IMR-90 (cell line): ENCODE data around the gene SLIT3. TPM values are rescaled to one million over a fixed set of nuclear protein-coding genes. Genes with fewer than 3 reads are reported as not detected.

Source experiments
- ATAC-seq: fragments of 200-7000 bp; cut with Tn5 transposase; 2 replicates; pipeline ENCODE4 v1.9.1; 2020; ENCODE audit warnings: low read depth, mild to moderate bottlenecking, moderate library complexity
- BruUV-seq: library from RNA; stranded (reverse); fragments of 400-500 nt; replicated peaks from 2 replicates; lab custom pipeline; 2021; lab: Mats Ljungman, UMichigan
- CTCF ChIA-PET: fragments of 300-600 bp; formaldehyde crosslinking; extraction: SDS; loops from one replicate; lab custom pipeline; 2021; ENCODE audit warnings: antibody characterized with exemption; lab: Yijun Ruan, JAX
- POLR2A ChIA-PET: fragments of 300-600 bp; sonication (Branson Sonifier 250); formaldehyde crosslinking; loops from one replicate; lab custom pipeline; 2022; ENCODE audit warnings: antibody characterized with exemption; ENCODE audit not compliant: unreplicated experiment; lab: Charles Lee
- DNase-seq: peaks from one replicate; pipeline ENCODE4 v3.0.0; 2013
- H2AFZ ChIP-seq: replicated peaks from 2 replicates; pipeline ENCODE3; 2013; ENCODE audit warnings: low read length, mild to moderate bottlenecking; ENCODE audit not compliant: poor library complexity
- H2AK5ac ChIP-seq: 2 replicates; pipeline ENCODE4 v1.6.1; 2013; ENCODE audit warnings: low read depth, low read length, inconsistent platforms
- H2AK9ac ChIP-seq: replicated peaks from 2 replicates; pipeline ENCODE3; 2013; ENCODE audit warnings: mild to moderate bottlenecking, low read depth, low read length, moderate library complexity; ENCODE audit not compliant: poor library complexity
- H2BK120ac ChIP-seq: 2 replicates; pipeline ENCODE4 v1.6.1; 2013; ENCODE audit warnings: low read depth, low read length, inconsistent platforms
- H2BK15ac ChIP-seq: 3 replicates; pipeline ENCODE4 v1.6.1; 2013; ENCODE audit warnings: low read depth, low read length, inconsistent platforms
- H2BK20ac ChIP-seq: 2 replicates; pipeline ENCODE4 v1.6.1; 2013; ENCODE audit warnings: low read depth, mild to moderate bottlenecking, inconsistent platforms, low read length, moderate library complexity
- H2BK5ac ChIP-seq: 2 replicates; pipeline ENCODE4 v1.6.1; 2013; ENCODE audit warnings: mild to moderate bottlenecking, low read depth, low read length, inconsistent platforms; ENCODE audit not compliant: poor library complexity, severe bottlenecking
- H3K14ac ChIP-seq: replicated peaks from 2 replicates; pipeline ENCODE4 v1.6.1; 2013; ENCODE audit warnings: low read depth, low read length, inconsistent platforms
- H3K18ac ChIP-seq: 2 replicates; pipeline ENCODE4 v1.6.1; 2013; ENCODE audit warnings: low read depth, low read length, control low read depth
- H3K23ac ChIP-seq: 2 replicates; pipeline ENCODE4 v1.6.1; 2013; ENCODE audit warnings: low read depth, low read length, inconsistent platforms
- H3K27ac ChIP-seq: 2 replicates; pipeline ENCODE4 v1.5.1; 2013; ENCODE audit warnings: mild to moderate bottlenecking, control low read depth, low read length; ENCODE audit not compliant: insufficient read depth
- H3K27me3 ChIP-seq: 2 replicates; pipeline ENCODE4 v1.6.1; 2013; ENCODE audit warnings: low read length; ENCODE audit not compliant: control insufficient read depth, insufficient read depth
- H3K36me3 ChIP-seq: 2 replicates; pipeline ENCODE4 v1.6.1; 2013; ENCODE audit warnings: low read length, mixed read lengths; ENCODE audit not compliant: control insufficient read depth, insufficient read depth
- H3K4ac ChIP-seq: 2 replicates; pipeline ENCODE4 v1.6.1; 2013; ENCODE audit warnings: low read depth, low read length, inconsistent platforms
- H3K4me1 ChIP-seq: 2 replicates; pipeline ENCODE4 v1.6.1; 2013; ENCODE audit warnings: low read length, mixed read lengths; ENCODE audit not compliant: control insufficient read depth, insufficient read depth
- H3K4me2 ChIP-seq: 2 replicates; pipeline ENCODE4 v1.6.1; 2013; ENCODE audit warnings: low read depth, mild to moderate bottlenecking, control low read depth, low read length, moderate library complexity
- H3K4me3 ChIP-seq: 2 replicates; pipeline ENCODE4 v1.5.1; 2013; ENCODE audit warnings: low read depth, mild to moderate bottlenecking, control low read depth, low read length, moderate library complexity; ENCODE audit not compliant: insufficient read depth
- H3K56ac ChIP-seq: 2 replicates; pipeline ENCODE4 v1.6.1; 2013; ENCODE audit warnings: low read length, inconsistent platforms; ENCODE audit not compliant: insufficient read depth; ENCODE audit errors: extremely low read depth
- H3K79me1 ChIP-seq, 2 experiments: 2 replicates each; pipeline ENCODE4 v1.6.1; 2013; ENCODE audit warnings: low read length in 2 of 2, inconsistent platforms in 1 of 2, low read depth in 1 of 2
- H3K9ac ChIP-seq: 2 replicates; pipeline ENCODE4 v1.6.1; 2013; ENCODE audit warnings: low read depth, low read length, control low read depth
- H3K9me1 ChIP-seq: 2 replicates; pipeline ENCODE4 v1.6.1; 2013; ENCODE audit warnings: low read length, inconsistent platforms; ENCODE audit not compliant: insufficient read depth
- H3K9me3 ChIP-seq: 2 replicates; pipeline ENCODE4 v1.6.1; 2013; ENCODE audit warnings: low read length; ENCODE audit not compliant: control insufficient read depth, insufficient read depth
- H4K20me1 ChIP-seq: 2 replicates; pipeline ENCODE4 v1.6.1; 2013; ENCODE audit warnings: low read length, inconsistent platforms; ENCODE audit not compliant: insufficient read depth
- H4K5ac ChIP-seq: 2 replicates; pipeline ENCODE4 v1.6.1; 2013; ENCODE audit warnings: mild to moderate bottlenecking, low read depth, low read length, control low read depth
- H4K8ac ChIP-seq, 2 experiments: 2 replicates each; pipeline ENCODE4 v1.6.1; 2013; ENCODE audit warnings: low read depth in 2 of 2, low read length in 2 of 2, control low read depth in 1 of 2, inconsistent platforms in 1 of 2
- H4K91ac ChIP-seq: 2 replicates; pipeline ENCODE4 v1.6.1; 2013; ENCODE audit warnings: low read depth, low read length, inconsistent platforms; ENCODE audit not compliant: insufficient read depth
- BHLHE40 ChIP-seq: fragments of 150-350 bp; IDR thresholded peaks from 2 replicates; pipeline ENCODE4 v1.6.1; 2016; ENCODE audit warnings: mild to moderate bottlenecking, low read depth, low read length
- CEBPB ChIP-seq: IDR thresholded peaks from 2 replicates; pipeline ENCODE4 v1.6.1; 2012; ENCODE audit warnings: low read depth, low read length, improper control_type of control experiment
- CHD1 ChIP-seq: IDR thresholded peaks from 2 replicates; pipeline ENCODE4 v1.6.1; 2012; ENCODE audit warnings: low read depth, low read length, improper control_type of control experiment
- MAFK ChIP-seq: IDR thresholded peaks from 2 replicates; pipeline ENCODE4 v1.6.1; 2012; ENCODE audit warnings: low read depth, low read length, improper control_type of control experiment
- POLR2A ChIP-seq: IDR thresholded peaks from 2 replicates; pipeline ENCODE4 v1.6.1; 2012; ENCODE audit warnings: mild to moderate bottlenecking, low read depth, low read length
- RAD21 ChIP-seq: IDR thresholded peaks from 2 replicates; pipeline ENCODE4 v1.6.1; 2012; ENCODE audit warnings: low read length, improper control_type of control experiment
- SMC3 ChIP-seq: fragments of 150-350 bp; IDR thresholded peaks from 2 replicates; pipeline ENCODE4 v1.6.1; 2016; ENCODE audit warnings: low read depth, mild to moderate bottlenecking, antibody characterized with exemption, low read length, moderate library complexity
- WGBS, 2 experiments: methylation state at CpG; one replicate each; pipeline versions ENCODE4 v1.1.5 to v1.1.7; 2013; ENCODE audit warnings: missing lambda C conversion rate in 2 of 2; ENCODE audit not compliant: insufficient read length in 1 of 2; ENCODE audit errors: extremely low coverage in 2 of 2; 5-methylcytosine and 5-hydroxymethylcytosine counted together
- dilution Hi-C: fragments of 300-500 bp; cut with HindIII; formaldehyde crosslinking; loops from one replicate; pipeline ENCODE4 v1.14.3; 2018; ENCODE audit warnings: low sequenced_read_pairs; ENCODE audit not compliant: unreplicated experiment
- in situ Hi-C: fragments of 300-500 bp; cut with MboI; formaldehyde crosslinking; loops from 3 replicates; pipeline ENCODE4 v1.14.3; 2019; ENCODE audit warnings: low sequenced_read_pairs, inconsistent platforms, mixed read lengths
- intact Hi-C: fragments of 100-400 bp; cut with micrococcal nuclease; formaldehyde crosslinking; loops from 2 replicates; pipeline ENCODE4 v1.10.0; 2022
- polyA plus RNA-seq, 3 experiments: library from polyadenylated mRNA; depleted of rRNA; stranded (reverse); fragments of >200 nt; gene quantifications; 2 replicates each; pipeline ENCODE4 v1.2.3, GENCODE V29; 2012; ENCODE audit warnings: low replicate concordance in 1 of 3
- total RNA-seq: library from RNA; depleted of rRNA; stranded (reverse); fragments of >200 nt; gene quantifications from 2 replicates; pipeline ENCODE4 v1.2.3, GENCODE V29; 2012
- TF ChIP-seq, protein P1 (sequence below): fragments of 150-350 bp; IDR thresholded peaks from 2 replicates; pipeline ENCODE4 v1.6.1; 2017; ENCODE audit warnings: mild to moderate bottlenecking, antibody characterized with exemption, low read length, low read depth

SLIT3 gene
- total and polyA plus RNA-seq, 2 of the 4 experiments (the other 2 are of a cell fraction): 0.18 to 0.50 TPM

DNA sequence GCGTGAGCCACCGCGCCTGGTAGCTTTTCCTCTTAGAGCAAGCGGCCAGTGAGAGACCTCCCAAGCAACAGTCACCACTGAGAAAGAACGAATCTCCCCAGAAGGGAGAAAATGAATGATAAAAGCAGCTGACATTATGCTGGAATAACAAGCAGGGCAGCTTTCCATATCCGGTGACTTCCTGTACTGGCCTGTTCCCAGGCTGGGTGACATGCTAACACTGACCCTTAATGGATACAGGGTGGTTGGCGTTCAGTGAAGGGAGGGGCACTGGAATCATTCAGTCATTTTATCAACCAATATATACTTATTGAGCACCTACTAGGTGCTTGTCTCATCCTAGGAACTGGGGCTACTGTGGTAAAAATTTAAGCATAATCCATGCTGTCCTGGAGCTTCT lies 364.4 kb downstream of the SLIT3 start:
- Histone ChIP-seq H3K36me3 (no peaks in the 10 kb centered on the region), H2BK120ac (no peak overlapping the region), H2AK5ac (no peak overlapping the region), H3K9me1 (no peaks in the 10 kb centered on the region), H3K9ac (no peak overlapping the region), H2BK5ac (no peak overlapping the region), H3K18ac (no peak overlapping the region), H2AK9ac (no peak overlapping the region), H3K9me3 (no peaks in the 10 kb centered on the region), H3K27me3 (no peaks in the 10 kb centered on the region), H2AFZ (no peak overlapping the region), H3K4me2 (no peak overlapping the region), H2BK15ac (no peak overlapping the region), H3K23ac (no peak overlapping the region), H3K56ac (no peak overlapping the region), H3K4me1 (no peaks in the 10 kb centered on the region), H3K14ac (no peak overlapping the region), H4K8ac (no peak overlapping the region), H2BK20ac (no peak overlapping the region), H4K20me1 (no peaks in the 10 kb centered on the region), H3K27ac (no peak overlapping the region), H4K91ac (no peak overlapping the region), H3K79me1 (no peaks in the 10 kb centered on the region), H3K4me3 (no peak overlapping the region), H4K5ac (no peak overlapping the region), H3K4ac (no peak overlapping the region)
- dilution Hi-C loops: no loop called here
- in situ Hi-C loops: no loop called here
- TF ChIP-seq POLR2A (no peak), SMC3 (no peak), CHD1 (no peak), MAFK (no peak), BHLHE40 (no peak), RAD21 (no peak), CEBPB (no peak)
- TF ChIP-seq, protein P1, sequence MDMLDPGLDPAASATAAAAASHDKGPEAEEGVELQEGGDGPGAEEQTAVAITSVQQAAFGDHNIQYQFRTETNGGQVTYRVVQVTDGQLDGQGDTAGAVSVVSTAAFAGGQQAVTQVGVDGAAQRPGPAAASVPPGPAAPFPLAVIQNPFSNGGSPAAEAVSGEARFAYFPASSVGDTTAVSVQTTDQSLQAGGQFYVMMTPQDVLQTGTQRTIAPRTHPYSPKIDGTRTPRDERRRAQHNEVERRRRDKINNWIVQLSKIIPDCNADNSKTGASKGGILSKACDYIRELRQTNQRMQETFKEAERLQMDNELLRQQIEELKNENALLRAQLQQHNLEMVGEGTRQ: no peak
- ChIA-PET CTCF (interaction anchor here (0.6 to 1.0 kb wide), 2 partner anchors 15 to 339 kb away, joined by 3 read pairs; no protein-coding TSS in a partner anchor), POLR2A (no interaction called here)
- WGBS, 2 experiments: no CpG with 5 or more reads among the region's 7 CpGs
- ATAC-seq (no peak), DNase-seq (no peak)
- intact Hi-C loops: no loop called here
- BruUV-seq: no TSS peak
